ENCODE data around the gene MT3. TPM values are rescaled to one million over a fixed set of nuclear protein-coding genes. Genes with fewer than 3 reads are reported as not detected.

MT3 gene
- total and polyA plus RNA-seq, 9 of the 15 experiments (the other 6 are each of a cell fraction or from before 2014, with no cell fraction given) = not detected

DNA sequence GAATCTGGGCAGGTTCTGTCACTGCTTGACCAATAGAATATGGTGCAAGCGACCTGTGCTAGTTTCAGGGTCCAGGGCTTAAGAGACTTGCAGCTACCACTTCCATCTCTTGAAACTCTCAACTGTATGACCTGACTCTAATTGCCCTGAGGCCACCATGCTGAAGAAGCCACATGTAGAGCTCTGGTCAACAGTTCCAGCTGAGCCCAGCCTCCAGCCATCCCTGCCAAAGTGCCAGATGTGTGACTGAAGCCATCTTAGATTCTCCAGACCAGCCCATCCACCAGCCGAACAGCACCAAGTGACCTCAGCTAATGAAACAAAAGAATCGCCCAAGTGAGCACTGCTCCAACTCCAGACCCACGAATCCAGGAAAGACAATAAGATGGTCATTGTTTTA lies 15.6 kb downstream of the MT3 start:
- H3K4me3 ChIP-seq = no peak overlapping the region
- in situ Hi-C loops (cut with MboI) (no loop called here), intact Hi-C loops (cut with micrococcal nuclease) (no loop called here)
- no peaks in the 10 kb centered on the region for H3K79me2 ChIP-seq (ENCODE audit: control insufficient read depth, insufficient read depth, low read length)
- no peaks in the 10 kb centered on the region for H3K9me1 ChIP-seq (ENCODE audit: control insufficient read depth, insufficient read depth, low read length)
- no peak overlapping the region for H2AFZ ChIP-seq (ENCODE audit: low read depth, low read length)
- 15% methylated on average over 4 of the region's 4 CpGs for WGBS (ENCODE audit: insufficient coverage, low coverage, missing lambda C conversion rate)
- no peaks in the 10 kb centered on the region for H3K9me3 ChIP-seq (replicated peaks; ENCODE audit: control insufficient read depth, insufficient read depth, low read depth, low read length)
- CTCF ChIA-PET (ENCODE audit: low intra/inter-chr PET ratio) = no interaction called here
- POLR2A ChIA-PET = interaction anchor here (0.5 to 0.6 kb wide), 2 partner anchors 113 to 327 kb away, joined by 3 read pairs; partner anchors contain the start of gene HERPUD1
- H3K36me3 ChIP-seq (ENCODE audit: control insufficient read depth, insufficient read depth, low read length) = no peaks in the 10 kb centered on the region
- DNase-seq (ENCODE audit: extremely low read depth in 1 of 4, low spot score in 3 of 4) (no peak), FAIRE-seq (no peak), ATAC-seq (no peak)
- H4K20me1 ChIP-seq (replicated peaks; ENCODE audit: control insufficient read depth, insufficient read depth, low read length) = no peaks in the 10 kb centered on the region
- peaks cover 3 to 11% of the 10 kb centered on the region in 2 experiments; a peak in 2 of 5 replicates for H3K27me3 ChIP-seq (ENCODE audit: control insufficient read depth in 2 of 2, insufficient read depth in 2 of 2, low read length in 2 of 2)
- H3K4me2 ChIP-seq (ENCODE audit: insufficient read depth, low read length) = no peak overlapping the region
- no peak overlapping the region for H3K9ac ChIP-seq (ENCODE audit: insufficient read depth in 1 of 2, low read depth in 2 of 2, low read length in 2 of 2)
- no peak overlapping the region for H3K27ac ChIP-seq (ENCODE audit: extremely low read depth, low read depth, low read length)
- TF ChIP-seq SMARCA4 (IDR thresholded peaks at IDR 0.05) (no peak), HMG20A (CRISPR knock-in tag; conservative IDR thresholded peaks at IDR 0.05) (no peak)
- BruUV-seq (replicated peaks) = no TSS peak
- peaks cover 23% of the 10 kb centered on the region in 2 experiments for H3K4me1 ChIP-seq (replicated peaks in 1 of 2; ENCODE audit: control insufficient read depth in 2 of 2, insufficient read depth in 2 of 2, low read length in 2 of 2)

DNA sequence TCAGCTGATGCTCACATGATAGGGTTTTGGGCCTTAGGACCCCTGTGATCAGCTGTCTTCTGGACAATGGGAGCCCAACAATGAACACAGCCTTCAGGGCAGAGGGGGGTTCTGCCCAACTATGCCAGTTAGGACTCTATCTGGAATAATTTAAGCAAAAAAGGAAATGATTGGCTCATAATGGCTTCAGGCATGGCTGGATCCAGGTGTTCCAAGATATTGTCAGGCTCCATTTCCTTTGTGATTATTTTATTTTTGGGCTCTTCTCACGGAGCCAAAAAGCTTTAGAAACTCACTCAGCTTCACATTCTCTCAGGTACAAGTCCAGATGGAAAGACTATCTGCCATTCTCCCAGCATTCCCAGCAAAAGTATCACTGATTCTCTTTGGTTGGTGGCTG lies 16.1 kb downstream of the MT3 start:
- DNase-seq (ENCODE audit: extremely low read depth in 1 of 4, low spot score in 3 of 4) = no peak
- WGBS (ENCODE audit: insufficient coverage, low coverage, missing lambda C conversion rate) = 57% methylated on average over 1 of the region's 1 CpG
- TF ChIP-seq ZNF696 (CRISPR knock-in tag; conservative IDR thresholded peaks at IDR 0.05) (no peak), TOE1 (IDR thresholded peaks at IDR 0.05; ENCODE audit: borderline replicate concordance) (no peak), TOE1 (CRISPR knock-in tag; IDR thresholded peaks at IDR 0.05; ENCODE audit: borderline replicate concordance, low read depth) (no peak), LCOR (CRISPR knock-in tag; IDR thresholded peaks at IDR 0.05) (no peak), NCOA1 (IDR thresholded peaks at IDR 0.05; ENCODE audit: low read depth) (no peak), KAT2B (IDR thresholded peaks at IDR 0.05; ENCODE audit: low read depth, low read length) (no peak)
- TF ChIP-seq, protein P1, sequence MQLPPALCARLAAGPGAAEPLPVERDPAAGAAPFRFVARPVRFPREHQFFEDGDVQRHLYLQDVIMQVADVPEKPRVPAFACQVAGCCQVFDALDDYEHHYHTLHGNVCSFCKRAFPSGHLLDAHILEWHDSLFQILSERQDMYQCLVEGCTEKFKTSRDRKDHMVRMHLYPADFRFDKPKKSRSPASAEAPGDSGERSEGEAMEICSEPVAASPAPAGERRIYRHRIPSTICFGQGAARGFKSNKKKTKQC (CRISPR knock-in tag; IDR thresholded peaks at IDR 0.05) = no peak

More for the DNA sequence above, 16.1 kb downstream of the MT3 start:
- no peak for FAIRE-seq
- ATAC-seq = no peak
- H3K9me3 ChIP-seq (replicated peaks; ENCODE audit: control insufficient read depth, insufficient read depth, low read depth, low read length) = no peaks in the 10 kb centered on the region
- intact Hi-C loops (cut with micrococcal nuclease) (no loop called here), in situ Hi-C loops (cut with MboI) (no loop called here)
- H3K4me3 ChIP-seq = no peak overlapping the region
- no TSS peak for BruUV-seq (replicated peaks)
- no peaks in the 10 kb centered on the region for H3K36me3 ChIP-seq (ENCODE audit: control insufficient read depth, insufficient read depth, low read length)
- H3K79me2 ChIP-seq (ENCODE audit: control insufficient read depth, insufficient read depth, low read length) = no peaks in the 10 kb centered on the region
- peaks cover 27 to 28% of the 10 kb centered on the region in 2 experiments for H3K4me1 ChIP-seq (replicated peaks in 1 of 2; ENCODE audit: control insufficient read depth in 2 of 2, insufficient read depth in 2 of 2, low read length in 2 of 2)
- no peaks in the 10 kb centered on the region for H4K20me1 ChIP-seq (replicated peaks; ENCODE audit: control insufficient read depth, insufficient read depth, low read length)
- H3K9me1 ChIP-seq (ENCODE audit: control insufficient read depth, insufficient read depth, low read length) = no peaks in the 10 kb centered on the region
- no peak overlapping the region for H3K27ac ChIP-seq (ENCODE audit: extremely low read depth, low read depth, low read length)
- H3K4me2 ChIP-seq (ENCODE audit: insufficient read depth, low read length) = no peak overlapping the region
- ChIA-PET POLR2A (interaction anchor here (0.6 to 0.7 kb wide), 2 partner anchors 112 to 154 kb away, joined by 3 read pairs; partner anchors contain the start of genes NUDT21 and OGFOD1), CTCF (ENCODE audit: low intra/inter-chr PET ratio) (no interaction called here)
- peaks cover 3 to 11% of the 10 kb centered on the region in 2 experiments; a peak in 2 of 5 replicates for H3K27me3 ChIP-seq (ENCODE audit: control insufficient read depth in 2 of 2, insufficient read depth in 2 of 2, low read length in 2 of 2)
- H3K9ac ChIP-seq (ENCODE audit: insufficient read depth in 1 of 2, low read depth in 2 of 2, low read length in 2 of 2) = no peak overlapping the region
- no peak overlapping the region for H2AFZ ChIP-seq (ENCODE audit: low read depth, low read length)
